HG02938 (cell line): ENCODE data around the gene GCSH.
"Not testable (repeated sequence)": the region's sequence is repeated elsewhere in the genome, so short reads cannot be mapped to it uniquely, and the experiment has no call there.

ENCODE experiments used
- ATAC-seq: cut with Tn5 transposase; IDR thresholded peaks from one replicate; pipeline ENCODE4 v1.9.1; 2021; ENCODE audit warnings: mild to moderate bottlenecking, moderate library complexity; ENCODE audit not compliant: unreplicated experiment

The GCSH gene

DNA sequence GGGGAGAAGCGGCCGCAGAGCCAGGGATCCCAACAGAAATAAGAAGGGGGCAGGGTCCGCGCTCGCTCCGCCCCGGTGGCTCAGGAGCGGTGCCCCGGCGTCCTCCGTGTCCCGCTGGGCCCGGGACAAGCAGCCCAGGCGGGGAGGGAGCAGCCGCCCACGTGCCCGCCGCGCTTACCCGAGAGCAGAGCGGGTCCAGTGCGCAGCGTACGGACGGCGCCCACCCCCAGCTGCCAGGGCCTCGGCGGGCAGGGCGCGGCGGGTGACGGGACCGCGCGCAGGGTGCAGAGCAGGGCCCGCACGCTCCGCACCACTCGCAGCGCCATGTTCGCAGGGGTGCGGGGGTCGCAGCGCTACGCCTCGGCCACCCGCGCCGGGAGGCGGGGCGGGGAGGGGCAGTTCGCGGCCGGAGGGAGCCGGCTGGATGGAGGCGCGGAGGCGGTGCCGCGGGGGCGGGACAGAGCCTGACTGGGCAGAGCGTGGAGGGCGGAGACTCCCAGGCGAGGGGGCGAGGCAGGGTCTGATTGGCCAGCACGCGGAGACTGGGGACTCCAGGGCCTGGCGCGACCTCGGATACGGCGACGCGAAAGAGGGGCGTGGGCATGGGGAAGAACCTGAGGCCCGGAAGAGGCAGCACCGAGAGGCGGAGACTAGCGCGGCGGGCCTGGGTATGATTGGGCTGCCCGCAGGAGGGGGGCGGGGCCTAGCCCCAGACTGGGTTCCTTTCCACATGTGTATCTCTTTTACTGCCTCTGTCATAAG is at the start of gene GCSH:
GCSH (minus strand) TSS at position 443 of the 762 bp plus-strand sequence; CDS start at position 326, 117 bp downstream.
- peak; percentile 98 for ATAC-seq

DNA sequence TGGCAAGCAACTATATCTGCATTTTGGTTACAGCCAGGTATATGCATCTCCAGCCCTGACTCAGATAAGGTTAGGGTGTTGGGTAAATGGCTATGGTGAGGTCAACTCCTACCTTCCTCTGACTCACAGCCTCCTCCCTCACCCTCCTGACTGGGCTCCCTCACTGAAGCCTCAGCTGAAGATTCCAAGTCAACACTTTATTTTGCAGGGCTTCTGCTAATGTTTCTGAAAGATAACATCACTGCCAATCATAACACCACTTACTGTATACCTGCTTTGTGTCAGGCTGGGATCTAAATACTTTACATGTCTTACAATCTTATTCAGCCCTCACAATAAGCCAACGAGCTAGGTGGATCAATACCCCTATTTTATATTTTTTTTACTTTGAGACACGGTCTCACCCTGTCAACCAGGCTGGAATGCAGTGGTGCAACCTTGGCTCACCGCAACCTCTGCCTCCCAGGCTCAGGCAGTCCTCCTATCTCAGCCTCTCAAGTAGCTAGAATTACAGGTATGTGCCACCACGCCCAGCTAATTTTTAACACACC is 47.8 kb upstream of the GCSH start:
- ATAC-seq: no peak

DNA sequence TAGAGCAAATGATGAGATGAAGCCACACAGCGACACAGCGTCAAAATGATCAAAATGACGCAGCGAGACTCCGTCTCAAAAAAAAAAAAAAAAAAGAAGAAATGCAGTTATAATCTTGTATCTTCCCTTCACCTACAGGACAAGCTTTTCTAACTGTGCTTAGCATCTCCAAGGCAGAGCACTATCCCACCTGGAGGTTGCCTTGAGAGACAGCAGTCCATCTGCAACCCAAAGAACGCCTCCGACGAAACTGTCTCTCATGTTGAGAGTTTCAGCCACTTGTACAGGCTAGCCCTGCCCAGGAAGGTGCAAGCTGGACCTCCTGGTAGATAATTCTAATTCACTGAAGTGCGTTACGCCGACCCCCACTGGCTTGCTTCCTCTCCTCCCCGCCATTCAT is 46.7 kb upstream of the GCSH start:
- ATAC-seq: no peak

DNA sequence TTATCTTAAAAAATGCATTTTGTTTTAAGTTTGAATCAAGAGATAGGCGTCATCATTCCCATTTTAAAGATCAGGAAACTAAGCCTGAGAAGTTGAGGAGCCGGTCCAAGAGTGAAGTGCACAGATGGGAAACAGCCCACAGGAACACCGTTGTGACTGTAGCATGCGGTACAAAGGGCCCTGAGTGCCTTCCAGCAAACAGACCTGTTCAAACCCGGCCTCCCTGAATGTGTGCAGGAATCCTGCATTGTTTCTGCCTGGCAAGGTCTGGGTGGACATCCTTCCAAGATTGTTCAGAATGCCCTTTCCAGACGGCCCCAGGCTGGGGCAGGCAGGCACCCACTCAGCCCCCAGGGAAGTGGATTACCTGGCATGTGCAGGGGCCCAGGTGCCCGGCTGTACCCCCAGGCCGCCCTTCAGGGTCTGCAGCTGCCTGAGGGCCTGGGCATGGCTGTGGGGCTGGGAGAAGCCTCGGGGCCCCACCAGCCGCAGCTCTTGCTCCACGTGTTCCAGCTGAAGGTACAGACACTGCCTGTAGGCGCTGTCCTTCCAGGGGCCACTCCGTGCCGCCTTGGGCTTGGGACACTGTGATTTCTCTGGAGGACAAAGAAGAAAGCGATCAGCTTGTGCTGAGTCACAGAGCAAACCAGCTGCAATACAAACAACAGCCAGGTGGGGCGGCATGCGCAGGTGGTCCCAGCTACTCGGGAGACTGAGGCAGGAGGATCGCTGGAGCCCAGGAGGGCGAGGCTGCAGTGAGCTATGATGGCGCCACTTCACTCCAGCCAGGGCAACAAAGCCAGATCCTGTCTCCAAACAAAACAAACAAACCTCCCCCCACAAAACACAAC is 45.0 kb upstream of the GCSH start:
- no peak for ATAC-seq

DNA sequence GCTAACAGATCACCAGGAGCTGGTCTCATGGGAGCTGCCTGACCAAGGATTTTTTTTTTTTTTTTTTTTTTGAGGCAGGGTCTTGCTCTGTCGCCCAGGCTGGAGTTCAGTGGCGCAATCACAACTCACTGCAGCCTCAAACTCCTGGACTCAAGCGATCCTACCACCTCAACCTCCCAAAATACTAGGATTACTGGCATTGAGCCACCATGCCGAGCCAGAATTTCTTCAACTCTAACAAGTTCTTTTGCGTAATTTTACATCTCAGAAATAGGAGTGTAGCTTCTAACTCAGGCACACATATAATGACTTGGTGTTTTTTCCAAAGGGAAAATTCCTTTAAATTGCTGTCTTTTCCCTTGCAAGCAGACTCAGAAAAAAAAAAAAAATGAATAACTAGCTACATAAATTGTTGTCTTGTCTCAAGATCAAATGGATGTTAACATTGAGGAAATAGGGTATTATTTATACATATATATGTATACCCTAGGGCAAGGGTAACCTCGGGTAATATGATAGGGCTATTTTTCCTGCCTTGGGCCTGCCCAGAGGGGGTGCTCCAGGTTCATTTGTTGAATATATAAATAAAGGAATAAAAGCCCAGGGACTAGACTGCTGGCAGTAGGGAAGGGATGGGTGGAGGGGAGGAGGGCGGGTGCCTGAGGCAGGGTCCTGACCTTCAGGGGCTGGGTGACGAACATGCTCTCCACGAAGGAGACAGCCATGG is 42.8 kb upstream of the GCSH start:
- ATAC-seq: no peak

DNA sequence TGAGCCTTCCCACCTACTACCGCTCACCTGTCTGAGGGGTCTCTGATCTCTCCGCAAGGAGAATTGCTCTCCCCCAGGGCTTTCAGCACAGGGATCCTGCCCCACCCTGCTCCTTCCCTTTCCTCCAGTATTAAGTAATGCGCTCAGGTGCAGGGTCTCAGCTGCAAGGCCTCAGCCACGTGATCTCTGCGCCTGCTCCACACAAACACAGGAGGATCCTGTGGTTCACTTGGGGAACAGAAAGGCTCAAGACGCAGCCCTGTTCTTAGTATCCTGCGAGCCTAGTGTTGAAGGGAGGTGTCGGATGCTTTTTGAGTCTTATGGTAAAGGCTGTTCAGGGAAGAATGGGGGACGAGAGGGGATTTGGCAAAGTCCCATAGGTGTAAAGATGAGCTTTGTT is 41.6 kb upstream of the GCSH start:
- no peak for ATAC-seq

DNA sequence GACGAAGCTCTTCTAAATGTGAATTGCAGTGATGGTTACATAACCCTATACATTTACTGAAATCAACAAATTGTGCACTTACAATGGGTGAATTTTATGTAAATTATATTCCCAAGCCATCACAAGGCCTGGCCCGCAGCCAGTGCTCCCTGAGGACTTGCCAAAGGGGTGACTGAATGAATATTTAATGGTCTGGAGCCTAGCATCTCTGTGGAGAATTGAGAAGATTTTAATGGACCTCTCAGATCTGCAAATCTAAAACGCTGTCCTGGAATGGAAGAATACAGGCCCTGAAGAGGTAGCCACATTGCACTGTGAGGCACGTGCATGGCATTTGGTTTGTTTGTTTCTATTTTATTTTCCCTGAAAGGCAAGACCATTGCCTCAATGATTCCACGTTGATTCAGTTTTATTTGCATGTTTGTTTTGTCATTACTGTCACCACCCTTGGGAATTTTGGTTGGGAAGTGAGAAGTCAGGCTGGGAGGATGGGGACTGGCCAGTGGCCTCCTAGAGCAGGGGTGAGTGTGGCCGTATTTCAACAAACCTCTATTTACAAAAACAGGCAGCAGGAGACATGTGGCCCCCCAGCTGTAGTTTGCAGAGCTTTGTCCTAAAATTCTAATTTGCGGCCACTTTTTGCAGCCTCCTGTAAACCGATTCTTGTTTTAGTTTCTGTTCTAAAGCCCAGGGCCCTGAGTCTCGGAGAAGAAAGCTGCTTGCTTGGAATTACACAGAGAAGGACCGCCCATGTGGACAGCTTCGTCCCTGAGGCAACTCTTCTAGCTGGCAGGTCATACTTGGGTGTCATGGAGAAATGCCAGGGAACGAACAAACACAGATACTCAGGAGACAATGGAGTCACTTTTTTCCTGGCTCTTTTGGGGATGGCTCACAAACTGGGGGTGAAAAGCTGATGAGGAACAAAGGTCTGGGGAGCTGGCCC is 40.5 kb upstream of the GCSH start:
- ATAC-seq: no peak

DNA sequence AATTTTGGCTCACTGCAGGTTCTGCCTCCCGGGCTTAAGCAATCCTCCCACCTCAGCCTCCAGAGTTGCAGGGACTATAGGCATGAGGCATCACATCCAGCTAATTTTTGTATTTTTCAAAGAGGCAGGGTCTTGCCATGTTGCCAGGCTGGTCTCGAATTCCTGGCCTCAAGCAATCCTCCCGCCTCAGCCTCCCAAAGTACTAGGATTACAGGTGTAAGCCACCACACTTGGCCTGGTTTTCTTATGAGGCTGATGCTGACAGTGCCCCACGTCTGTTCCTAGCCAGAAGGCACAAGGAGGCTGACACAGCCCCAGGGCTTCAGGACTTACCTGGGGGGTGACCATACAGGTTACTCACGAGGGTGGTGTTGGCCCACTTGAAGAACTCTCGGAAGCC is 33.9 kb upstream of the GCSH start:
- no peak for ATAC-seq

DNA sequence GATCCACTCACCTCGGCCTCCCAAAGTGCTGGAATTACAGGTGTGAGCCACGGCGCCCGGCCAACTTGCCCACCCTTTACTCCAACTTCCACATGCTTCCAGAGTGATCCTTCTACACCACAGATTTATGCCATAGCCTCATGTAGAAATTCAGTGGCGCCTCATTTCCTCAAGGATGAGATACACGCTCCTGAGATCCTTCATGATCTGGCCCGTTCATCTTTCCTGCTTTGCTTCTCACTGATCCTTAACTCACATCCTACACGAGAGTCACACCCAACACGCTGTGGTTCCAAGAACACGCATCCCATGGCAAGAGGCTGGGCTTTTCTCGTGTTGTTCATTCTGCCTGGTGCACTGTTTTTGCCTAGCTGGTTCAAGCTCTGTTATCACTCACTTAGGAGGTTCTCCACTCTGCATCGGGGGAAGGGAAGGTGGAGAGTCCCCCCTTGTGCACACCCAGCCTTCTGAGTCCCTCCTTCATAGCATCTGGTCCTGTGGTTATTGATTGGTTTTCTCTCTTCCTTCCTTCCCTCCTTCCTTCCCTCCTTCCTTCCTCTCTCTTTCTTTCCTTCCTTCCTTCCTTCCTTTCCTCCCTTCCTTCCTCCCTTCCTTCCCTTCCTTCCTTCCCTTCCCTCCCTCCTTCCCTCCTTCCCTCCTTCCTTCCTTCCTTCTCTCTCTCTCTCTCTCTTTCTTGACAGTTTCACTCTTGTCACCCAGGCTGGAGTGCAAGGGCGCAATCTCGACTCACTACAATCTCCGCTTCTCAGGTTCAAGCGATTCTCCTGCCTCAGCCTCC is 32.7 kb upstream of the GCSH start:
- ATAC-seq: no peak

DNA sequence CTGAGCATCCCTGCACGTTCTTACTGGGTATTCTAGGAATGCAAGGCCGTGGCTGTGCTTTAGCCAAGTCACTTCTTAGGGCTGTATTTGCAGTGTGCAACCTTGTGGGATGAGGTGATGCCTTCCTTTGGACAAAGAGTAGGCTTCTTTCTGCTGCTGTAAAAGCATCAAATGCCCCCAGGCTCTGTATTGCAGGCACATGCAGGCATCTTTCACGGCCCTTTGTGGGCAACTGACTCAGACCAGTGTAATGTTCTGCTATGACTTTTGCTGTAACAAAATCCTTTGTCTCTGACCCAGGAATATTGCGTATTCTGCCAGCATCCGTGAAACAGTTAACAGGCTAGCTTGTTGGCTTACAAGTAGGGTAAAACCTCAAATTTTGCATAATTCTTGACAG is 30.9 kb upstream of the GCSH start:
- ATAC-seq: no peak

DNA sequence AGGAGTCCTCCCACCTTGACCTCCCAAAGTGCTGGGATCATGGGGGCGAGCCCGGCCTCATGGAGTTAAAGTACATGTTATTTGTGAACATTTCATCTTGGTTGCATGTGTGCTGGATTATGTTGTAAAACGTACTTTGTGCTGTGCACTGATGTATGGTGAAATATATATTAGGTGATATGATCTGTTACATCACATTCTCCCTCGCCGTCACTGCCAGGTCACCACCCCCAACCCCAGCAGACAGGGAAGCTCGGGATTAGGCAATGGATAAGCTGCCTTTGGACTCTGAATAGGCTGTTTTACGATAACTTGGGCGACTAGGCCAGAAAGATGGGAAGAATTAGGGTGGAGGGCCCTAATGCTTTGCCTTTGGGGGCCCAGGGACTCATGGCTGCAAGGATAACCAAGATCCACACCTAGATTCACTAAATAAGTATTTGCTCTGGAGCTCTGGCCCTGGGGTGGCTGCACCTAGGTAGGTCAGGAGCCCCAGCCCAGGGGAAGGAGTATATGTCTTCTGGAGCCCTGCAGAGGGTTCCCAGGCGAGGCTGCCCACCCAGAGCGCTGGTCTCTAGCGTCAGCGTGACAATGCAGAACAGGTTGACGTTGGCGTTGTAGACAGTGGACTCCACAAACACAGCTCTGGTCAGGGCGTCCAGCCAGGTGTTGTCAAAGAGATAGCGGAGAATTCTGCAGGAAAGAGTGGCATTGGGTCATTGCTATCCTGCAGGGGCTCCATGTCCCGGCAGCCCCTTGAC is 27.1 kb upstream of the GCSH start:
- no peak for ATAC-seq

DNA sequence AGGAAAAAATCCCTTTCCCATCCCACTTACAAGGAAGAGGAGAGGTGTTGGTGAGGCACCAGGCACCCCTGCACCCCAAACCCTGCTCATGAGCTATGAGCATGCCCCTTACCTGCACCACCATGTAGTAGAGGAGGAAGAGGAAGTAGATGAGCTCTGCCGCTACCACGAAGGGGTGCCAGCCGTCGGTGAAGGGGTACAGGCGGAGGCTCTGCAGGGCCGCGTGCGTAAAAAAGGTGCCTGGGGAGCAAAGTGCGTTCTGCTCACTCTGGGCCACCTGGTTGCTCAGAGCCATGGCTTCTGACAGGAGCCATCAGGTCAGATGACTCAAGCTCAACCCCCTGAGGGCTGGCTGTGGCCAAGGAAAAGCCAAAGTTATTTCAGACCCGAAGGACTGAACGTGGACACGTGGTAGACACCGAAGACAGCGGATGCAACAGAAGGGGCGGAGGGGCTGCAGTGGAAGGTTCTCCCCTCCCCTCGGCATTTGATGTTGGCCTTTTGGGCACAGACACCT is 25.3 kb upstream of the GCSH start:
- no peak for ATAC-seq

DNA sequence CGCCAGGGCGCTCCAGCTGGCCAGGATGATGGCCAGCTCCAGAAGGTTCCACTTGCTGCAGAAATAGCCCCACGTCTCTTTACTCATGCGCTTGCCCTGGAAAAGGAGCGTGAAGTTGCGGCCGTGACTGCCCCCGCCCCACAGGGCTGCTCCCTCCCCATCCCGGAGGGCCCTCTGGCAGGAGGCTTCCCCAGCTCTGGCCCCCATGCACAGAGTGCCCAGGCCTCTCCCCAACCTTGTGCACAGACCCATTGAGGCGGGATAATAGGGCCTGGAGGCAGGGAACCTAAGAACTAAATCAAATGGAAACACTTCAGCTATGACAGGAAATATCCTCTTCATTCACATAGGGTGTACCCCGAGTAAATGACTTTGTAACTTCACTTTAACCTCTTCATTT is 21.2 kb upstream of the GCSH start:
- no peak for ATAC-seq

DNA sequence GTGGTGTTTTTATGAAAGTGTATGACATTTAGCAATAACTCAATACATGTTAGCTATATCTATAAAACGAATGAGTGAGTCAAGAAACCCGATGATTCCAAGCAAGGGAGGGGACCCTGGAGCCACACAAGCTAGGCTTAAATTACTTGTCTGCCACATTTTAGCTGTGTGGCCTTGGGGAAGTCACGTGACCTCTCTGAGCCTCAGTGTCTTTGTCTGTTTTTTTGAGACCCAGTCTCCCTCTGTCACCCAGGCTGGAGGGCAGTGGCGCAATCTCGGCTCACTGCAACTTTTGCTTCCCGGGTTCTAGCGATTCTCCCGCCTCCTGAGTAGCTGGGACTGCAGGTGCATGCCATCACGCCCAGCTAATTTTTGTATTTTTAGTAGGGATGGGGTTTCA is 20.1 kb upstream of the GCSH start:
- ATAC-seq: no peak

DNA sequence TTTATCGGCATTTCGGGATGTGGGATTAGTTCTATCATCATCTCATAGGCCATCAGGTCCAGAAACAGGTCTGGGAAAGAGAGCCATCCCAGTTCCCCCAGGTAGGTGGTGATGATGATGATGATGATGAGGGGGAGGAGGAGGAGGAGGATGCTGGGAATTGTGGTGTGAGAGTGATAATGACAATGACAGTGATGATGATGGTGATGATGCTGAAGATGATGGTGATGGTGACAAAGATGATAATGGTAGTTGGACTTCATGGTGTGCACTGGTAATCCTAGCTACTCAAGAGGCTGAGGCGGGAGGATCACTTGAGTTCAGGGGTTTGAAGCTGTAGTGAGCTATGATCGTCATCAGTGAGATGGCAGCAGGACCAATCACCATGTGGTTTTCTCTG is 16.3 kb upstream of the GCSH start:
- ATAC-seq: no peak

DNA sequence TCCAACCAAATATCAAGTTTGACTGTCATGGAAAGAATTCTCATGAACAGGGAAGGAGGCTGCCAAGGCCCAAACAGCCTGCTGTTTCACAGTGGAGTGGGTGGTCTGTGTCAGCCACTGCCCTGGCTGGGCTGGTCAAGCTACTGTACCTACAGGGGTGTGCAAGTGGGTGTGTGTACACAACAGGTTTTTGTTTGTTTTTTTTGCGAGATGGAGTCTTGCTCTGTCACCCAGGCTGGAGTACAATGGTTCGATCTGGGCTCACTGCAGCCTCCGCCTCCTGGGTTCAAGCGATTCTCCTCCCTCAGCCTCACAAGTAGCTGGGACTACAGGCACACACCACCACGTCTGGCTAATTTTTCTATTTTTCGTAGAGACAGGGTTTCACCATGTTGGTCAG is 13.1 kb upstream of the GCSH start:
- ATAC-seq: not testable (repeated sequence)

DNA sequence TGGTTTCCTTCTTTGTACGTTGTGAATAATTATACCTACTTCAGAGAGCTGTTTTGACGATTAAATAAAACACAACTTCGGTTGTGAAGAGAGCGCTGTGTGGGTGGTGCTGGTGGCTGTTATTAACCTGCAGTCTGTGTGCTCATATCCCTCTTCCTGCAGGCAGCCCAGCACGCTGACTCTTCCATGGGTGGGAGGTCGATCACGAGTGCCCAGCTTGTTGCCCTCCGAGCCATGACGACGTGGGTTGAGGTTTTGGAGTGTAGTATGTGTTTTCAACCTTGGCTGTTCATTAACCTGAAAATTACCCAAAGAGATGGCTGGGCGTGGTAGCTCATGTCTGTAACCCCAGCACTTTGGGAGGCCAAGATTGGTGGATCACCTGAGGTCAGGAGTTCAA is 11.3 kb upstream of the GCSH start:
- no peak for ATAC-seq

DNA sequence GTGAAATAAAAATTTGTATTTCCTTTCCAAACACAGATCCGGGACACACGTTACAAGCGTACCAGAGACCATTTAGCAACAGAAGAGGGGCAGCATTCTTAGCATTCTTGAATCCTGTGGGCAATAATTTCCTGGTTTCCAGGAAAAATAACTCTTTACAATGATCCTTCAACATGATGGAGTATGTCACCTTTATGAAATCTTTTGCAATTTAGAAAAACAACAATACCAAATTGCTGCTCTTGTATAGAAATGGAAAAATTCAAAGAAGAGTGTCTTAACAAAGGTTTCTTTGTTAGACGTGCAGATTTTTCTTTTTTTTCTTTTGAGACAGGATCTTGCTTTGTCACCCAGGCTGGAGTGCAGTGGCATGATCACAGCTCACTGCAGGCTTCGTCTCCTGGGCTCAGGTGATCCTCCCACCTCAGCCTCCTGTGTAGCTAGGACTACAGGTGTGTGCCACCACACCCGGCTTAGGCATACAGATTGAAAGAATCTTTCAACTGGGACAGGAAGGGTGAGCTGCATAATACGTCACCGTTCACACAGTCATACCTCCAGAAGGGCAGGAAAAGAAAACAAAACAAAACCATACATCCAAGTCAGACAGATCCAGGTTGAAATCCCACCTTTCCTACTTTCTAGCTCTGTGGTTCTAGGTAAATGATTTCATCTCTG is 10.8 kb upstream of the GCSH start:
- no peak for ATAC-seq
